Karpas-422 (cell line): ENCODE data around the gene IL17RC. TPM values are rescaled to one million over a fixed set of nuclear protein-coding genes. Genes with fewer than 3 reads are reported as not detected.

Experiments used
- DNase-seq: peaks from one replicate; pipeline ENCODE4 v3.0.0-alpha.2; 2015
- H2AFZ ChIP-seq: fragments of 200-600 bp; sonication (generic); 2 replicates; pipeline ENCODE4 v1.6.1; 2014; ENCODE audit warnings: antibody characterized with exemption, low read length, mixed read lengths
- H3K27ac ChIP-seq: fragments of 200-600 bp; sonication (generic); 2 replicates; pipeline ENCODE4 v1.5.1; 2014; ENCODE audit warnings: mild to moderate bottlenecking, low read length, moderate library complexity
- H3K27me3 ChIP-seq: fragments of 200-600 bp; sonication (generic); 2 replicates; pipeline ENCODE4 v1.6.1; 2014; ENCODE audit warnings: low read length, mixed read lengths
- H3K36me3 ChIP-seq: fragments of 200-600 bp; sonication (generic); 2 replicates; pipeline ENCODE4 v1.6.1; 2014; ENCODE audit warnings: low read length, mixed read lengths; ENCODE audit not compliant: insufficient read depth
- H3K4me1 ChIP-seq: fragments of 200-600 bp; sonication (generic); 2 replicates; pipeline ENCODE4 v1.6.1; 2014; ENCODE audit warnings: mild to moderate bottlenecking, low read length, mixed read lengths
- H3K4me2 ChIP-seq: fragments of 200-600 bp; sonication (generic); 2 replicates; pipeline ENCODE4 v1.6.1; 2014; ENCODE audit warnings: low read length, low read depth, mild to moderate bottlenecking; ENCODE audit not compliant: poor library complexity, severe bottlenecking
- H3K4me3 ChIP-seq: fragments of 200-600 bp; sonication (generic); 2 replicates; pipeline ENCODE4 v1.5.1; 2014; ENCODE audit warnings: mild to moderate bottlenecking, antibody characterized with exemption, low read length, mixed read lengths
- H3K79me2 ChIP-seq: fragments of 200-600 bp; sonication (generic); 2 replicates; pipeline ENCODE4 v1.6.1; 2014; ENCODE audit warnings: mild to moderate bottlenecking, low read length, mixed read lengths
- H3K9ac ChIP-seq: fragments of 200-600 bp; sonication (generic); 2 replicates; pipeline ENCODE4 v1.6.0; 2014; ENCODE audit warnings: low read length
- H3K9me2 ChIP-seq: fragments of 200-600 bp; sonication (generic), shearing (Covaris generic); replicated peaks from 2 replicates; pipeline ENCODE4 v1.6.0; 2014; ENCODE audit warnings: mild to moderate bottlenecking, low read length, moderate library complexity; ENCODE audit not compliant: insufficient read depth
- H3K9me3 ChIP-seq: fragments of 300-700, 200-600 bp; sonication (generic); 2 replicates; pipeline ENCODE4 v1.6.1; 2014; ENCODE audit warnings: low read length, mixed read lengths
- H4K20me1 ChIP-seq: fragments of 200-600 bp; sonication (generic); 2 replicates; pipeline ENCODE4 v1.6.1; 2014; ENCODE audit warnings: mild to moderate bottlenecking, antibody characterized with exemption, low read length, low read depth; ENCODE audit not compliant: insufficient read depth
- total RNA-seq: library from RNA; depleted of rRNA; stranded (reverse); fragments of >200 nt; shearing (Covaris generic); gene quantifications from 2 replicates; pipeline ENCODE4 v1.2.3, GENCODE V29; 2014; ENCODE audit warnings: low replicate concordance

Gene IL17RC
- total RNA-seq, 1 experiment from 2014 or later = 2.5 TPM

DNA sequence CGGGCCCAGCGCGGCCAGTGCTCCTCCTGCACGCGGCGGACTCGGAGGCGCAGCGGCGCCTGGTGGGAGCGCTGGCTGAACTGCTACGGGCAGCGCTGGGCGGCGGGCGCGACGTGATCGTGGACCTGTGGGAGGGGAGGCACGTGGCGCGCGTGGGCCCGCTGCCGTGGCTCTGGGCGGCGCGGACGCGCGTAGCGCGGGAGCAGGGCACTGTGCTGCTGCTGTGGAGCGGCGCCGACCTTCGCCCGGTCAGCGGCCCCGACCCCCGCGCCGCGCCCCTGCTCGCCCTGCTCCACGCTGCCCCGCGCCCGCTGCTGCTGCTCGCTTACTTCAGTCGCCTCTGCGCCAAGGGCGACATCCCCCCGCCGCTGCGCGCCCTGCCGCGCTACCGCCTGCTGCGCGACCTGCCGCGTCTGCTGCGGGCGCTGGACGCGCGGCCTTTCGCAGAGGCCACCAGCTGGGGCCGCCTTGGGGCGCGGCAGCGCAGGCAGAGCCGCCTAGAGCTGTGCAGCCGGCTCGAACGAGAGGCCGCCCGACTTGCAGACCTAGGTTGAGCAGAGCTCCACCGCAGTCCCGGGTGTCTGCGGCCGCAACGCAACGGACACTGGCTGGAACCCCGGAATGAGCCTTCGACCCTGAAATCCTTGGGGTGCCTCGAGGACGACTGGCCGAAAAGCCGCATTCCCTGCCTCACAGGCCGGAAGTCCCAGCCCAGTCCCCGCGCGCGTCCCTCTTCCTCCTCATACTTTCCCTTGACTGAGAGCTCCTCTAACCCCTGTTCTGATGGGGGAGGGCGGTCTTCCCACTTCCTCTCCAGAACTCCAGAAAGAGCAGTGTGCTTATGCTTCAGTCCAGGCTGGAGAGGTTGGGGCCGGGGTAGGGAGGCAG lies 1.4 kb upstream of the IL17RC start:
- H3K27ac ChIP-seq = no peak overlapping the region
- H3K79me2 ChIP-seq = no peaks in the 10 kb centered on the region
- no peak overlapping the region for H3K4me3 ChIP-seq
- H3K27me3 ChIP-seq = no peaks in the 10 kb centered on the region
- no peaks in the 10 kb centered on the region for H3K36me3 ChIP-seq
- no peak overlapping the region for H2AFZ ChIP-seq
- H3K4me1 ChIP-seq = no peaks in the 10 kb centered on the region
- no peak for DNase-seq
- H3K9ac ChIP-seq = no peak overlapping the region
- H3K9me2 ChIP-seq = no peaks in the 10 kb centered on the region
- H3K9me3 ChIP-seq = no peaks in the 10 kb centered on the region
- no peak overlapping the region for H3K4me2 ChIP-seq
- no peaks in the 10 kb centered on the region for H4K20me1 ChIP-seq

DNA sequence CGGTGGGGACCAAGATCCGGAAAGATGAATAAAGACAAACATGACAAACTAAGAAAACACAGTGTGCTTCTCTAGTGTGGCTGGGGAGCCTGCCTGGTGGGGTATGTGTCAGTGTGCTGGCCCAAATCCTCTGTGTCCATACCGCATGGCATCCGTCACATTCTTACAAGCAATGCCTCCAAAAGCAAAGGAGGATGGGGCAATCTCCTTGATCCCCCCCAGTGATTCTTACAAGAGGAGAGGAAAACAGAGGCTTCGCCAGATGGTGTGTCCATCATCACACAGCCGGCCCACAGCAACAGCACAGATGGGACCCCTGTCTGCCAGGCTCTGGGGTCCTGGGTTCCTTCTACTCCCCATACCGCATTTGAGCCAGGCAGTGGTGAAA lies 558 bp upstream of the IL17RC start:
- no peaks in the 10 kb centered on the region for H3K36me3 ChIP-seq
- H3K4me3 ChIP-seq = no peak overlapping the region
- no peaks in the 10 kb centered on the region for H3K79me2 ChIP-seq
- H3K4me2 ChIP-seq = no peak overlapping the region
- DNase-seq = no peak
- H3K4me1 ChIP-seq = no peaks in the 10 kb centered on the region
- no peak overlapping the region for H2AFZ ChIP-seq
- no peaks in the 10 kb centered on the region for H3K9me2 ChIP-seq
- no peak overlapping the region for H3K9ac ChIP-seq
- no peaks in the 10 kb centered on the region for H4K20me1 ChIP-seq
- no peaks in the 10 kb centered on the region for H3K9me3 ChIP-seq
- no peak overlapping the region for H3K27ac ChIP-seq
- no peaks in the 10 kb centered on the region for H3K27me3 ChIP-seq

DNA sequence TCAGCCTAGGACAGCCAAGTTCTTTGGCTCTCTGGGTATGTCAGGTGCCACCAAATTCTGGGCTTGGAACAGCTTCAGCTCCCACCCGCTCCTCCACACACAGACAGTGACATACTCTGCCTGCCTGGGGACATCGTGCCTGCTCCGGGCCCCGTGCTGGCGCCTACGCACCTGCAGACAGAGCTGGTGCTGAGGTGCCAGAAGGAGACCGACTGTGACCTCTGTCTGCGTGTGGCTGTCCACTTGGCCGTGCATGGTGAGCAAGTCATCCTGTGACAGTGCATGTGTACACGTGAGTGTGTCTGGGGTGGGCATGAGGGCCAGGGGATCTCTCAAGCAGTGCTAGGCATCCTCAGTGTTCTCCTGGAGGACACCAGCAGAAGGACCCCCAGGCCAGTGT lies 922 bp downstream of the IL17RC start:
- no peak overlapping the region for H3K27ac ChIP-seq
- no peaks in the 10 kb centered on the region for H3K36me3 ChIP-seq
- no peak overlapping the region for H3K4me2 ChIP-seq
- DNase-seq = no peak
- no peaks in the 10 kb centered on the region for H3K9me3 ChIP-seq
- H3K4me3 ChIP-seq = no peak overlapping the region
- no peak overlapping the region for H3K9ac ChIP-seq
- no peaks in the 10 kb centered on the region for H3K79me2 ChIP-seq
- no peaks in the 10 kb centered on the region for H3K27me3 ChIP-seq
- H4K20me1 ChIP-seq = no peaks in the 10 kb centered on the region
- H3K4me1 ChIP-seq = no peaks in the 10 kb centered on the region
- H2AFZ ChIP-seq = no peak overlapping the region
- H3K9me2 ChIP-seq = no peaks in the 10 kb centered on the region

DNA sequence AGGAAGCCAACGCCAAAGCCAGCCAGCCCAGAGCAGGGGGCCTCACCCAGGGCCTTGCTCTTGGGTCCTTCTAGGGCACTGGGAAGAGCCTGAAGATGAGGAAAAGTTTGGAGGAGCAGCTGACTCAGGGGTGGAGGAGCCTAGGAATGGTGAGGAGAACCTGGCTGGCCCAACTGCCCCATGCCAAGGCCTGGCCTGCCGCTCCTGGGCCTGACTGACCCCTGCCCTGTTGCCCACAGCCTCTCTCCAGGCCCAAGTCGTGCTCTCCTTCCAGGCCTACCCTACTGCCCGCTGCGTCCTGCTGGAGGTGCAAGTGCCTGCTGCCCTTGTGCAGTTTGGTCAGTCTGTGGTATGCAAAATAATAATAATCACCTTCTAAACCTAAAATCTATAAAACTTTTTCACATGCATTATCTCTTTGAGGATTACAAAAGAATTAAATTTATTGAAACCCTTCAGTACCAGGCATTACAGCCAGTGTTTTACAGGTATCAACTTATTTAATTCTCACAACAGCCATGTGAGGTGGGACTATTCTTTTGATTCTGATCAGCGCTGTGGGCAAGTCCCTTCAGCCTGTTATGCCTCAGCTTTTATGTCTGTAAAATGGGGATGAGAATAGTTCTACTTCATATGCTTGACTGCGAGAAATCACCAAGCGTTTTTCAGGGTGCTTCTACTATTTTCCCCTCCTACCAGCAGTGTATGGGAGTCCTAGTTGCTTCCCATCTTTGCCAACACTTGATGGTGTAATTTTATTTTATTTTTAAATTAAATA lies 1.6 kb downstream of the IL17RC start:
- Histone ChIP-seq H2AFZ (no peak overlapping the region), H3K9me2 (no peaks in the 10 kb centered on the region), H3K4me2 (no peak overlapping the region), H3K79me2 (no peaks in the 10 kb centered on the region), H3K4me3 (no peak overlapping the region), H3K27ac (no peak overlapping the region), H3K27me3 (no peaks in the 10 kb centered on the region), H3K36me3 (no peaks in the 10 kb centered on the region), H4K20me1 (no peaks in the 10 kb centered on the region), H3K9ac (no peak overlapping the region), H3K9me3 (no peaks in the 10 kb centered on the region), H3K4me1 (no peaks in the 10 kb centered on the region)
- DNase-seq = no peak

DNA sequence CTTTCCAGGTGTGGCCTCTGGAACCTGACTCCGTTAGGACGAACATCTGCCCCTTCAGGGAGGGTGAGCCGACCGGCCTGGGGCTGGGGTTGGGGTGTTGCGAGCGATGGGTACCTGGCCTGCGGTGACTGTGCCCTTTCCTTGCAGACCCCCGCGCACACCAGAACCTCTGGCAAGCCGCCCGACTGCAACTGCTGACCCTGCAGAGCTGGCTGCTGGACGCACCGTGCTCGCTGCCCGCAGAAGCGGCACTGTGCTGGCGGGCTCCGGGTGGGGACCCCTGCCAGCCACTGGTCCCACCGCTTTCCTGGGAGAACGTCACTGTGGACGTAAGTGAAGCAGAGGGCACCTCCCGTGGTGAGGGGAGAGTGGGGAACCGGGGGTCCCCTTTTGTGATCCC lies 11.3 kb downstream of the IL17RC start:
- Histone ChIP-seq H3K9me3 (no peaks in the 10 kb centered on the region), H3K4me1 (peaks cover 8% of the 10 kb centered on the region), H3K9ac (no peak overlapping the region), H3K27me3 (no peaks in the 10 kb centered on the region), H3K4me3 (no peak overlapping the region), H3K4me2 (no peak overlapping the region), H3K9me2 (no peaks in the 10 kb centered on the region), H3K36me3 (no peaks in the 10 kb centered on the region), H3K79me2 (no peaks in the 10 kb centered on the region), H4K20me1 (no peaks in the 10 kb centered on the region), H3K27ac (no peak overlapping the region), H2AFZ (no peak overlapping the region)
- DNase-seq = no peak

DNA sequence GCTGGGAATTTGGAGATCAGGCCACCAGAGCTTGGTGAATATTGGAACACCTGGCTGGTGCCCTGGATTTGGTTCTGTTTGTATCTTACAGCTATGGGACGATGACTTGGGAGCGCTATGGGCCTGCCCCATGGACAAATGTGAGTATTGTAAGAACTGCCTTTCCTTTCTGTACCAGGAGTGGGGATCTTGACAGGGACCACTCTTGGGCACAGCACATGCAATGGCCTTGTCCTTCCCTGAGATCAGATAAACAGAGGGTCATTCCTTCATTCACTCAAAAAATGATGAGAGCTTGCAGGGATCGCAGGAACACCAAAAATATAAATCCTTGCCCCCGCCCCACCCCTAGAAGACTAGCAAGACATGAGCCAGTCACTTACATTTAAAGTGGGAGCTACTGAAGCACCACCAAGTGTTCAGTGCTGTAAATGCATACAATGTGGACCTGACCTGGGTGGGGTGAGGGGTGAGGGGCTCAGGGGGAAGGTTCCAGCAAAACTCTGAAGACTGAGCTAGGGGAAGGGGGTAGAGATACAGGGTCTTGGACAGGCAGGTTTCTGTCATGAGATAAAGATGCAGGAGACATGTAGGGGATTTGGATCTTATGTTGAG lies 14.0 kb downstream of the IL17RC start:
- Histone ChIP-seq H3K9me2 (no peaks in the 10 kb centered on the region), H3K79me2 (peaks cover 15% of the 10 kb centered on the region), H4K20me1 (no peaks in the 10 kb centered on the region), H3K4me2 (no peak overlapping the region), H3K9ac (no peak overlapping the region), H3K27me3 (no peaks in the 10 kb centered on the region), H3K36me3 (no peaks in the 10 kb centered on the region), H3K27ac (no peak overlapping the region), H2AFZ (no peak overlapping the region), H3K4me1 (peaks cover 27% of the 10 kb centered on the region), H3K4me3 (no peak overlapping the region), H3K9me3 (no peaks in the 10 kb centered on the region)
- DNase-seq = peak; percentile 66

DNA sequence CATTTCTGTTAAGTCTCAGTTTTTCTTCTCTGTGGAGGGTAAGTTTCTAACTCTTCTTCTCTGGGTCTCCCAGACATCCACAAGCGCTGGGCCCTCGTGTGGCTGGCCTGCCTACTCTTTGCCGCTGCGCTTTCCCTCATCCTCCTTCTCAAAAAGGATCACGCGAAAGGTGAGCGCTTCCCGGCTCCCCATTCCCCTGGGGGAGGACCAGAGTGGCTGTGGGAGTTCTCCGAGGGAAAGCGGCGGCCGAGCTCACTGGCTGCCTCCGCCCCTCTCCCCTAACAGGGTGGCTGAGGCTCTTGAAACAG lies 15.6 kb downstream of the IL17RC start:
- H4K20me1 ChIP-seq = no peaks in the 10 kb centered on the region
- peak overlapping the region; percentile 96; the same call in 1 of the 2 replicates for H2AFZ ChIP-seq
- peak overlapping the region; percentile 76 for H3K9ac ChIP-seq
- H3K36me3 ChIP-seq = peaks cover 6% of the 10 kb centered on the region; the same call in 1 of the 2 replicates
- peaks cover 27% of the 10 kb centered on the region for H3K4me1 ChIP-seq
- H3K4me2 ChIP-seq = peak overlapping the region; percentile 98
- no peak overlapping the region for H3K27ac ChIP-seq
- H3K4me3 ChIP-seq = peak overlapping the region; percentile 86
- DNase-seq = no peak
- H3K9me3 ChIP-seq = no peaks in the 10 kb centered on the region
- H3K27me3 ChIP-seq = no peaks in the 10 kb centered on the region
- H3K79me2 ChIP-seq = peaks cover 15% of the 10 kb centered on the region
- H3K9me2 ChIP-seq = no peaks in the 10 kb centered on the region
